SH-SY5Y (cell line): ENCODE data around the gene SPATS2L.

Experiments
- GATA2 ChIP-seq: IDR thresholded peaks from 2 replicates; pipeline ENCODE4 v1.6.1; 2011; ENCODE audit warnings: mild to moderate bottlenecking, low read depth, low read length
- GATA3 ChIP-seq: IDR thresholded peaks from 2 replicates; pipeline ENCODE4 v1.6.1; 2011; ENCODE audit warnings: low read depth, mild to moderate bottlenecking, low read length, moderate library complexity

- no peak for TF ChIP-seq GATA3
- no peak for TF ChIP-seq GATA2
Observed at GRCh38 chr2:200418399-200418798, 111.9 kb downstream of the SPATS2L start.
